Measurements from ENCODE around the gene TDRD1. TPM values are rescaled to one million over a fixed set of nuclear protein-coding genes. Genes with fewer than 3 reads are reported as not detected.

TDRD1 gene
- total RNA-seq, 4 donors from 2014 or later: 0.12 to 0.42 TPM; not detected in 2

DNA sequence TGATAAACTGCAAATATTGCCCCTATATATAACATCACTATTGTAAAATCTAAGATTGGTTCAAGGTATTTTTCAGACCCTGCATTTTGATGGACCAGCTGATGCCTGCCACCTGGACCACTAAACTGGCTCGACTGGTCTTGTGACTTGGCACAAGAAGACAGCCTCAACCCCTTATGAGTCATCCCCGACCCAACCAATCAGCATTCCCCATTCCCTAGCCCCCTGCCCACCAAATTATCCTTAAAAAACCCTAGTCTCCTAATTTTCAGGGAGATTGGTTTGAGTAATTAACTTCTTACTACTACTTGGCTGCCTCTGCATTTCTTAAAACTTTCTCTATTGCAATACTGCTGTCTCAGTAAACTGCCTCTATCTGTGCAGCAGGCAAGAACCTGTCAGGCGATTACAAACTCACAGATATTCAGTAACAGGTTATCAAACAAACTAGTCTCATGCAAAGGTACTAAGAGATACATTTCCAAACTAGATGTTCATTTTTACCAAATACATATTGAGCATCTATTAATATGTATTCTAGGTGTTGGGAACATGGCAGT lies 10.6 kb upstream of the TDRD1 start:
- Histone ChIP-seq H3K27me3 (no peaks in the 10 kb centered on the region), H3K9me3 (peaks cover 0 to 10% (median 0%) of the 10 kb centered on the region in 3 donors), H3K4me3 (no peak overlapping the region), H3K4me1 (peaks cover 0 to 40% (median 0%) of the 10 kb centered on the region in 3 donors), H3K36me3 (no peaks in the 10 kb centered on the region), H3K27ac (no peak overlapping the region)
- no peak for ATAC-seq
- 96% methylated on average over 3 of the region's 3 CpGs for WGBS, 2 donors (ENCODE audit: low coverage in 1 of 2)
- TF ChIP-seq POLR2A (IDR thresholded peaks at IDR 0.05) (no peak), EP300 (IDR thresholded peaks at IDR 0.05) (no peak), POLR2AphosphoS5 (IDR thresholded peaks at IDR 0.05) (no peak)
- TF ChIP-seq, protein P1, sequence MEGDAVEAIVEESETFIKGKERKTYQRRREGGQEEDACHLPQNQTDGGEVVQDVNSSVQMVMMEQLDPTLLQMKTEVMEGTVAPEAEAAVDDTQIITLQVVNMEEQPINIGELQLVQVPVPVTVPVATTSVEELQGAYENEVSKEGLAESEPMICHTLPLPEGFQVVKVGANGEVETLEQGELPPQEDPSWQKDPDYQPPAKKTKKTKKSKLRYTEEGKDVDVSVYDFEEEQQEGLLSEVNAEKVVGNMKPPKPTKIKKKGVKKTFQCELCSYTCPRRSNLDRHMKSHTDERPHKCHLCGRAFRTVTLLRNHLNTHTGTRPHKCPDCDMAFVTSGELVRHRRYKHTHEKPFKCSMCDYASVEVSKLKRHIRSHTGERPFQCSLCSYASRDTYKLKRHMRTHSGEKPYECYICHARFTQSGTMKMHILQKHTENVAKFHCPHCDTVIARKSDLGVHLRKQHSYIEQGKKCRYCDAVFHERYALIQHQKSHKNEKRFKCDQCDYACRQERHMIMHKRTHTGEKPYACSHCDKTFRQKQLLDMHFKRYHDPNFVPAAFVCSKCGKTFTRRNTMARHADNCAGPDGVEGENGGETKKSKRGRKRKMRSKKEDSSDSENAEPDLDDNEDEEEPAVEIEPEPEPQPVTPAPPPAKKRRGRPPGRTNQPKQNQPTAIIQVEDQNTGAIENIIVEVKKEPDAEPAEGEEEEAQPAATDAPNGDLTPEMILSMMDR (IDR thresholded peaks at IDR 0.05): no peak

DNA sequence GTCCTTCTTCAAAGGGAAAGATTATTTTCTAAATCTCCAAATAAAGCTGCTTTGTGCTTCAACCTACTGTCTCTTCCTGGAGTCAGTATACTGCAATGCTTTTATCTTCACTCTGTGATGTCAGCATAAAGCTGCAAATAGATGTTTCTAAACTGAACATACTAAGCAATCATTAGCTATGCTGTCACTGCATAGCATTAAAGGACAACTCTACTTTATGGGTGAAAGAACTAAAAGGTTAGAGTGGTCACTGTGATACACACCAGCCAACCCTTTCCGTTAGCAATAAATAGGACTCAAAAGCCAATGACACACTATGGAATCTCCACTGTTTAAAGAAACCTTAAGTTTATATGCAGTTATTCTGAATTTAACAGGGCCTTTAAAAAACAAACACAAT lies 6.9 kb upstream of the TDRD1 start:
- Histone ChIP-seq H3K9me3 (peaks cover 0 to 10% (median 0%) of the 10 kb centered on the region in 3 donors), H3K36me3 (no peaks in the 10 kb centered on the region), H3K27ac (peak overlapping the region in 3 of 4 donors; percentile 82 to 96 (median 94)), H3K4me3 (peak overlapping the region; percentile 93 to 94), H3K4me1 (peaks cover 0 to 25% (median 0%) of the 10 kb centered on the region in 3 donors), H3K27me3 (no peaks in the 10 kb centered on the region)
- 0% methylated on average over 1 of the region's 1 CpG for WGBS, 2 donors (ENCODE audit: low coverage in 1 of 2)
- TF ChIP-seq EP300 (IDR thresholded peaks at IDR 0.05) (no peak), POLR2AphosphoS5 (IDR thresholded peaks at IDR 0.05) (no peak), POLR2A (IDR thresholded peaks at IDR 0.05) (no peak)
- TF ChIP-seq, protein P1 (IDR thresholded peaks at IDR 0.05): no peak
- no peak for ATAC-seq

- peak overlapping the region; percentile 93 to 94 for H3K4me3 ChIP-seq
- no peak for TF ChIP-seq POLR2AphosphoS5 (IDR thresholded peaks at IDR 0.05)
- no peak for TF ChIP-seq EP300 (IDR thresholded peaks at IDR 0.05)
- TF ChIP-seq, protein P1 (IDR thresholded peaks at IDR 0.05): no peak
- no peak for TF ChIP-seq POLR2A (IDR thresholded peaks at IDR 0.05)
- H3K27ac ChIP-seq: peak overlapping the region; percentile 82 to 96 (median 92)
- no peaks in the 10 kb centered on the region for H3K36me3 ChIP-seq
- ATAC-seq: no peak
- no peaks in the 10 kb centered on the region for H3K27me3 ChIP-seq
- 14 to 18% methylated on average over 9 of the region's 9 CpGs for WGBS, 2 donors (ENCODE audit: low coverage in 1 of 2)
- H3K4me1 ChIP-seq: peaks cover 0 to 25% (median 0%) of the 10 kb centered on the region in 3 donors
- H3K9me3 ChIP-seq: peaks cover 0 to 10% (median 0%) of the 10 kb centered on the region in 3 donors
These were observed 6.2 kb upstream of the TDRD1 start for GRCh38 chr10:114172776-114173602.

- TF ChIP-seq POLR2A (IDR thresholded peaks at IDR 0.05) (no peak), POLR2AphosphoS5 (IDR thresholded peaks at IDR 0.05) (no peak), EP300 (IDR thresholded peaks at IDR 0.05) (no peak)
- TF ChIP-seq, protein P1 (IDR thresholded peaks at IDR 0.05): no peak
- H3K4me1 ChIP-seq: peaks cover 0 to 25% (median 0%) of the 10 kb centered on the region in 3 donors
- H3K27me3 ChIP-seq: no peaks in the 10 kb centered on the region
- H3K4me3 ChIP-seq: peak overlapping the region; percentile 93 to 94
- H3K9me3 ChIP-seq: peaks cover 0 to 7% (median 0%) of the 10 kb centered on the region in 3 donors
- H3K36me3 ChIP-seq: no peaks in the 10 kb centered on the region
- H3K27ac ChIP-seq: peak overlapping the region; percentile 82 to 96 (median 92)
- WGBS, 2 donors (ENCODE audit: low coverage in 1 of 2): 0 to 2% methylated on average over 8 to 12 of the region's 23 CpGs
- peak; percentile 8 for ATAC-seq
These were observed 5.6 kb upstream of the TDRD1 start for GRCh38 chr10:114173603-114173920.
